A673 (cell line): ENCODE measurements around the gene ZFP62. TPM values are rescaled to one million over a fixed set of nuclear protein-coding genes. Genes with fewer than 3 reads are reported as not detected.

Source experiments
- BruUV-seq: library from RNA; stranded (reverse); fragments of 400-500 nt; replicated peaks from 2 replicates; lab custom pipeline; 2021; lab: Mats Ljungman, UMichigan
- CTCF ChIA-PET: fragments of 300-600 bp; sonication (Branson Sonifier 250); formaldehyde crosslinking; loops from one replicate; lab custom pipeline; 2022; ENCODE audit warnings: antibody characterized with exemption; lab: Charles Lee
- POLR2A ChIA-PET: fragments of 300-600 bp; sonication (Branson Sonifier 250); formaldehyde crosslinking; loops from one replicate; lab custom pipeline; 2022; ENCODE audit warnings: antibody characterized with exemption; ENCODE audit not compliant: low non-redundant PET; lab: Charles Lee
- DNase-seq: peaks from one replicate; pipeline ENCODE4 v3.0.0-alpha.2; 2015; ENCODE audit warnings: low spot score
- H3K27ac ChIP-seq: fragments of 200-600 bp; sonication (generic); 2 replicates; pipeline ENCODE4 v1.5.1; 2016; ENCODE audit warnings: mixed run types, low read depth, mild to moderate bottlenecking, mixed read lengths, antibody characterized with exemption, low read length; ENCODE audit not compliant: poor library complexity, severe bottlenecking
- H3K27me3 ChIP-seq: fragments of 200-600 bp; sonication (generic); replicated peaks from 2 replicates; pipeline ENCODE4 v1.6.1; 2017; ENCODE audit warnings: mixed run types, low read depth, mild to moderate bottlenecking, mixed read lengths, antibody characterized with exemption, low read length; ENCODE audit not compliant: insufficient read depth, poor library complexity
- H3K36me3 ChIP-seq: fragments of 200-600 bp; sonication (generic); 2 replicates; pipeline ENCODE4 v1.6.1; 2016; ENCODE audit warnings: mixed run types, mild to moderate bottlenecking, mixed read lengths, antibody characterized with exemption, low read length; ENCODE audit not compliant: insufficient read depth, poor library complexity, severe bottlenecking
- H3K4me1 ChIP-seq: fragments of 200-600 bp; sonication (generic); 2 replicates; pipeline ENCODE4 v1.6.1; 2017; ENCODE audit warnings: mixed run types, mild to moderate bottlenecking, mixed read lengths, antibody characterized with exemption, low read length; ENCODE audit not compliant: insufficient read depth, poor library complexity, severe bottlenecking
- H3K4me3 ChIP-seq: fragments of 200-600 bp; sonication (generic); 2 replicates; pipeline ENCODE4 v1.5.1; 2016; ENCODE audit warnings: low read depth, mixed run types, mild to moderate bottlenecking, mixed read lengths, low read length; ENCODE audit not compliant: poor library complexity, severe bottlenecking
- H3K9me3 ChIP-seq: fragments of 200-600 bp; sonication (generic); 2 replicates; pipeline ENCODE4 v1.6.1; 2016; ENCODE audit warnings: mixed run types, low read depth, mild to moderate bottlenecking, mixed read lengths, antibody characterized with exemption, low read length; ENCODE audit not compliant: poor library complexity, severe bottlenecking
- CTCF ChIP-seq: fragments of 300-800, 200-600 bp; sonication (generic); conservative IDR thresholded peaks from 2 replicates; pipeline ENCODE4 v1.5.1; 2017; ENCODE audit warnings: low read depth, mild to moderate bottlenecking, antibody characterized with exemption, low read length, moderate library complexity, mixed read lengths
- EZH2 ChIP-seq: fragments of 200-600 bp; sonication (generic); IDR thresholded peaks from 2 replicates; pipeline ENCODE4 v1.6.1; 2017; ENCODE audit warnings: borderline replicate concordance, low read depth, mild to moderate bottlenecking, mixed read lengths, antibody characterized with exemption, low read length; ENCODE audit not compliant: poor library complexity, severe bottlenecking
- intact Hi-C: fragments of 100-400 bp; cut with micrococcal nuclease; formaldehyde crosslinking; loops from one replicate; pipeline ENCODE4 v1.10.0; 2022; ENCODE audit not compliant: unreplicated experiment
- total RNA-seq: library from RNA; stranded (reverse); gene quantifications from 2 replicates; pipeline ENCODE4 v1.2.3, GENCODE V29; 2021

Gene ZFP62
- total RNA-seq, 1 experiment from 2014 or later, result 28.7 TPM

- H3K4me3 ChIP-seq, result no peak overlapping the region
- H3K4me1 ChIP-seq, result peaks cover 8% of the 10 kb centered on the region
- H3K9me3 ChIP-seq, result no peaks in the 10 kb centered on the region
- DNase-seq, result no peak
- H3K36me3 ChIP-seq, result no peaks in the 10 kb centered on the region
- ChIA-PET POLR2A (no interaction called here), CTCF (no interaction called here)
- intact Hi-C loops, result no loop called here
- no TSS peak for BruUV-seq
- H3K27ac ChIP-seq, result no peak overlapping the region
- TF ChIP-seq EZH2 (no peak), CTCF (no peak)
- H3K27me3 ChIP-seq, result no peaks in the 10 kb centered on the region
Observed at GRCh38 chr5:180817893-180818674, 43.0 kb downstream of the ZFP62 start.

- ChIA-PET CTCF (interaction anchor here (0.6 kb wide), 1 partner anchor 52 kb away, joined by 4 read pairs; no protein-coding TSS in a partner anchor), POLR2A (no interaction called here)
- Histone ChIP-seq H3K27ac (peak overlapping the region; percentile 8), H3K36me3 (no peaks in the 10 kb centered on the region), H3K4me1 (peaks cover 8% of the 10 kb centered on the region), H3K27me3 (no peaks in the 10 kb centered on the region), H3K9me3 (no peaks in the 10 kb centered on the region), H3K4me3 (no peak overlapping the region)
- intact Hi-C loops, result no loop called here
- DNase-seq, result no peak
- no TSS peak for BruUV-seq
- TF ChIP-seq CTCF (no peak), EZH2 (no peak)
Observed at GRCh38 chr5:180816608-180817534, 44.2 kb downstream of the ZFP62 start.

- no TSS peak for BruUV-seq
- Histone ChIP-seq H3K4me1 (peaks cover 12% of the 10 kb centered on the region), H3K36me3 (no peaks in the 10 kb centered on the region), H3K4me3 (no peak overlapping the region), H3K27me3 (no peaks in the 10 kb centered on the region), H3K27ac (no peak overlapping the region), H3K9me3 (no peaks in the 10 kb centered on the region)
- intact Hi-C loops, result no loop called here
- CTCF ChIA-PET, result no interaction called here
- DNase-seq, result no peak
- POLR2A ChIA-PET, result no interaction called here
- TF ChIP-seq EZH2, result no peak
- TF ChIP-seq CTCF, result no peak
Observed at GRCh38 chr5:180815293-180815917, 45.7 kb downstream of the ZFP62 start.
